Stimulated activated CD8-positive, alpha-beta memory T cell treated with anti-CD3 and anti-CD28 coated beads, Interleukin-4, amount 100 ng/mL, for 48 hours (primary cell): Measurements from ENCODE around the gene FRAS1.
"Not testable (repeated sequence)": the region's sequence is repeated elsewhere in the genome, so short reads cannot be mapped to it uniquely, and the experiment has no call there.

Experiments
- DNase-seq: peaks from one replicate; pipeline ENCODE4 v3.0.0-alpha.2; 2020

Gene FRAS1

DNA sequence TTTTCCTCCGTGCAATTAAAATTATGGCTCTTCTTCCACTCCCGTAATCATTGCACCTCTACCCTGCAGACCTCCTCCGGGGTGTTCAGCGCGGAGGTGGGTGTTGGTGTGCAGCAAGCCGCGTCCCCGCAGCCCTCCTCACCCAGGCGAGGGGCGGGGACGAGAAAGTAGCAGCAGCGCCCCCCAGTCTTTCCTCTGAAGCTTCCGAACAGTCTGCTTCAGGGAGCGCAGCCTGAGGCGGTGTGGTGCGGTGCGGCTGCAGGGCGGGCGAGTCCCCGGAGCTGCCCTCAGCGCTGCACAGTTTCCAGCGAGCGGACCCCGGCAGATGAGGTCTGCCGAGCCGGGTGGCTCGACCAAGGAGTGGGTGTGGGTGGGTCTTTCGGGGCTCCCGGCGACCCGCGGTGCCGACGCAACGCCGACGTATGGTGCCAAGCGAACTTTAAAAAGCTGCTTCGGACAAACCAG lies at the start of gene FRAS1:
TSS of gene FRAS1 (plus strand) at position 189 of the 465 bp plus-strand sequence. CDS start 687 bp downstream, outside the sequence.
- DNase-seq = peak; percentile 47

- DNase-seq = not testable (repeated sequence)
These were observed 46.1 kb upstream of the FRAS1 start for GRCh38 chr4:78011003-78011402.

- no peak for DNase-seq
These were observed 41.9 kb upstream of the FRAS1 start for GRCh38 chr4:78014889-78015886.

GRCh38 chr4:78018271-78019049 lies 38.7 kb upstream of the FRAS1 start:
- DNase-seq = no peak

GRCh38 chr4:78019414-78019813 lies 37.7 kb upstream of the FRAS1 start:
- no peak for DNase-seq

- no peak for DNase-seq
These were observed 36.4 kb upstream of the FRAS1 start for GRCh38 chr4:78020677-78021076.

- DNase-seq = no peak
These were observed 34.6 kb upstream of the FRAS1 start for GRCh38 chr4:78022517-78022916.

- no peak for DNase-seq
These were observed 33.0 kb upstream of the FRAS1 start for GRCh38 chr4:78024085-78024484.

GRCh38 chr4:78024576-78025091 lies 32.5 kb upstream of the FRAS1 start:
- DNase-seq = no peak

DNA sequence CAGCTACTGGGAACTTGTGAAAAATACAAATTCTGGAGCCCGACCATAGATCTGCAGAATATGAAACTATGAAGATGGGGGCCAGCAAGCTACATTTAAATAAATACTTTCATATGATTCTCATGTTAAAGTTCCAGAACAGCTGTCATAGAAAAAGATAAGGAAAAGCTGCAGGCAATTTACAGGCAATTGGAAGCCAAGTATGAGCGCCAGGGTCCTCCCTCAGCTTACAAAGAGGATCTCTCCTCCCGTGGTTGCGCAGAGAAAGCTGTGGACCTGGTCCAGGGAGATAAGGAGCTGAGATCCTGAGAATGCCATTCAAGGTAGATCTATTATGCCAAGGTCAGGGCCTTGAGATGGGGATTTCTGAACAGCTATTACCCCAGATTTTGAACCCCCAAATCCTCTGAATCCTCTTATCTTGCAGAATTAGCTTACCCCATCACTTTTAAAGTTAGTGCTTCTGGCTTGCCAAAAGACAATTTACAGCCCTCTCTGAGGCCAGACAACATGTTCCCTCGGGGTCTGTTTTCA lies 25.6 kb upstream of the FRAS1 start:
- DNase-seq = no peak

- DNase-seq = no peak
These were observed 24.7 kb upstream of the FRAS1 start for GRCh38 chr4:78032446-78032845.

- no peak for DNase-seq
These were observed 24.2 kb upstream of the FRAS1 start for GRCh38 chr4:78032929-78033328.

- no peak for DNase-seq
These were observed 23.3 kb upstream of the FRAS1 start for GRCh38 chr4:78033861-78034260.

DNA sequence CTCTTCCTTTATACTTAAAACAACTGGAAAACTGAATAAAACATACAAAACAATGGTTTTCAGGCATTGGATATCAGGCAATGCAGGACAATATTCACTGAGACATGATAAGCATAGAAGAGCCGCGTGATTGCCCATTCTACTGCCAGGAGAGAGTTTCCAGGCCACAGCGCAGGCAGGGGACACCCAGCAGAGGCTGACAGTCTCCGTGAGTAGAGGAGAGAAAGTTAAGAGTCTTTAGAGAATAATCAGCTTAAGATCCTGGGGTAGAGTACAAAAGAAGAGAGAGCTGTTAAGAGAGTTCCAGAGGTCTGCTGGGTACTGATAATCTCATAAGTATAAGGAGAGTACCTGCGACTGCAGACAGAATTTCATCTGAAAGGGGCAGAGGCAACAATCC lies 18.4 kb upstream of the FRAS1 start:
- no peak for DNase-seq

- no peak for DNase-seq
These were observed 17.4 kb upstream of the FRAS1 start for GRCh38 chr4:78039678-78040077.

DNA sequence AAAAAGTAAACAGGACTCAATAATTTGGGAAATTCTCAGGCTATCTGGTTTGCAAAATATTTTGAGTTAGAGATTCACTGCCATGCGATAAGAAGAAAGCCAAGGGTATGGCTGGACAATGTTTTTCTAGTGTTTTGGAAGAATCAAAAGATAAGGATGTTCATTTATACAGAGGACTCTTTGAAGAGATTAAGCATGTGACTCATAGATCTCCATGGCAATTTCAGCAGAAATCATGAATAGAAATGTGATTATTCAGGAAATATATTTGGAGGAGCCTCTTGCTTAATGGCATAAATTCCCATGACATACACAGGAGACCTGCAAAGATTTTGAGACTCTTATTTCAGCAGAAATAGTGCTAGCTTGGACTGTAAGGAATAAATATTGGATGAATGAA lies 16.7 kb upstream of the FRAS1 start:
- DNase-seq = no peak

DNA sequence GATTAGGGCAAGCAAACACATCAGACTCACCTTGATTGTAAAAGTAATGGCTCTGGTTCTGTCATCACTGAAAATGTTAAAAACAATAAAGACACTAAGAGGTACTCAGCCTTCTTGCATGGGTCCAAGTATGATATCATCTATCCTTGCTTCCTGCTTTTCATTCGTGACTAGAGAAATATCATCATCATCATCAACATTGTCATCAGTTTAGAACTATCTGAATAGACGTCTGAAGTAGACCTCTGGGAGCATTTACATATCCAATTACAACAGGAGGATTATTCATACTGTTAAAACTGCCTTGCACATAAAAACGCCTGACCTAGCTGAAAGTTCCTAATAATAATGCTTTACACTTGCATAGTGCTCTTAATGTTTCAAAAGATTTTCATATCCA lies 9.8 kb upstream of the FRAS1 start:
- DNase-seq = no peak

DNA sequence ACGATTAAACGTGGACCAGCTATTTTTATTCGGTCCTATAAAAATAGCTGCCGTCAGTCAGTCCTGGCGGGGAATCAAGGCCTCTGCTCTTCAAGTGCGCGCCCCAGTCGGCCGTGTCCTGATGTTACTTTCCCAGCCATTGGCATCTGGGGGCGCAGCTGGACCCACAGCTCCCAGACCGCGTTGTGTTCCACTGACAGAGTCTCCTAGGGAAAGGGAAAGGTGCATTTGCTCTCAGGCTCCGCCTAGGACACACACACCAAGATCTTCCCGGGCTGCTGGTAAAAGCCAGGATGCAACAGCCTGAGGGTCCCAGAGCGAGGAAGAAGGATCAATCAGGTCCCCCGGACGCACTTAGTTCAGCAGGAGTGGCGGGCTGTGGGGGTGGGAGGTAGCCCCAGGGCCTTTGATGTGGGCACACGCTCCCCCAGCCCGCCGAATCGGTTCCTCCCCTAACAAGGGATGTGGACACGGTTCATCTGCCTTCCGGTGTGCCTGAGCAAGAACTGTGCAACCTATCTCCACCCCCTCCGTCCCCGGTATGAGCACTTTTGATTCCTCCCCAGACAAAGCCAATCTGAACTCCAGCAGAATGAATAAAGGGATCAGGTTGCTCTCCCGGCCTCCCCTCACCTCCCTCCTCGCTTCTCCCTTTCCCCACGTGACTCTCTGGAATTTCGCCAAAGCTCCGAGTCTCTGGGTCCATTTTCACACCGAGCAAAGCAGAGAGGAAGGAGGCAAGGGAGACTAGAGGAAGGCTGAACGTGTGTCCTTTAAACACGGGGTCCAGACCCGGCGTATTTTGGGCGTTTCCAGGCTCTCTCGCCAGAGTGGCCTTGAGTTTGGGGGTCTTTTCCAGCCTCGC lies 626 bp upstream of the FRAS1 start:
- DNase-seq = peak; percentile 39

DNA sequence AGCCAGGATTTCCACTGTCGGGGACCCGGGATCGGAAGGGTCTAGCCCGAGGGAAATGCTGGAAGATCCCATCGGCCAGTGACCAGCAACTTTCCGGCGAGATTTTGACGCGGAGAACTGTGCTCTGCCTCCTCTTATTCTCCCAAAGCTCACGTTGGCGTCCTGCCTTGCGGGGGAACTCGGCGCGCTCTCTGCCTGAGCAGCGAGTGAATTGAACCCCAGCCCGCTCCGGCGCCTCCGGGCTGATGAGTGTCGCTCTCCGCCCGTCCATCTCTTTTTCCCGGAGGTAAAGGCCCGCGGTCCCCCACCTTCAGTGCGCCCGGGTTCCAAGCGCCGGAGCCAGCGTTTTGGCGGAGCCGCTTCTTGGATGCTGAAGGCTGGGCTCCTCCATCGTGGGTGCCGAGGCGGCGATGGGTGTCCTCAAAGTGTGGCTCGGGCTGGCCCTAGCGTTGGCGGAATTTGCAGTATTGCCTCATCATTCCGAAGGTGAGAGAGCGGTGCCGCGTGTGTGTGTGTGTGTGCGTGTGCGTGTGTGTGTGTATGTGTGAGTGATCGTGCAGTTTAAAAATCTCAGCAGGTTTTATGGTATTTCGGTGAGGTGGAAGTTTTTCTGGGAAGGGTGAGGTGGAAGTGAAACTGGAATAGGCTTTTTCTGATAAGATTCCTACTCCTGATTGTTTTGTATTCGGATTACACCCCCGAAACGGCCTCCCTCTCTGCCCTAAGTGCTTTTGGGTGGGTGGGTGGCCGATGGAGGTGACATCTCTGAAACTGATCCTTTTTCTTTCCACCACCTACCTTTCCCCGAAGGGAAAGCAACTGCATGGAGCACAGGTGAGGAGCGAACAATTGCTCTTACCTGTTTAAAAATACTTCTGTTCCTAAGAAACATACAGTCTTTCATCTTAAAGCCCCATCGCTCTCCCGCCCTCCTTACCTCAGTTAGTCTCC lies 752 bp downstream of the FRAS1 start:
- DNase-seq = peak; percentile 65

GRCh38 chr4:78058591-78059523 lies 1.7 kb downstream of the FRAS1 start:
- peak; percentile 34 for DNase-seq
